ENCODE measurements around the gene SMURF1. TPM values are rescaled to one million over a fixed set of nuclear protein-coding genes. Genes with fewer than 3 reads are reported as not detected.
"Not testable (repeated sequence)": the region's sequence is repeated elsewhere in the genome, so short reads cannot be mapped to it uniquely, and the experiment has no call there.

The SMURF1 gene
- total RNA-seq, 1 donor from 2014 or later: 22.1 TPM

- no peak overlapping the region for H3K4me3 Mint-ChIP-seq
Observed at GRCh38 chr7:99061001-99061776, 82.7 kb downstream of the SMURF1 start.

GRCh38 chr7:99054781-99055180 lies 89.1 kb downstream of the SMURF1 start:
- TF ChIP-seq, protein P1, sequence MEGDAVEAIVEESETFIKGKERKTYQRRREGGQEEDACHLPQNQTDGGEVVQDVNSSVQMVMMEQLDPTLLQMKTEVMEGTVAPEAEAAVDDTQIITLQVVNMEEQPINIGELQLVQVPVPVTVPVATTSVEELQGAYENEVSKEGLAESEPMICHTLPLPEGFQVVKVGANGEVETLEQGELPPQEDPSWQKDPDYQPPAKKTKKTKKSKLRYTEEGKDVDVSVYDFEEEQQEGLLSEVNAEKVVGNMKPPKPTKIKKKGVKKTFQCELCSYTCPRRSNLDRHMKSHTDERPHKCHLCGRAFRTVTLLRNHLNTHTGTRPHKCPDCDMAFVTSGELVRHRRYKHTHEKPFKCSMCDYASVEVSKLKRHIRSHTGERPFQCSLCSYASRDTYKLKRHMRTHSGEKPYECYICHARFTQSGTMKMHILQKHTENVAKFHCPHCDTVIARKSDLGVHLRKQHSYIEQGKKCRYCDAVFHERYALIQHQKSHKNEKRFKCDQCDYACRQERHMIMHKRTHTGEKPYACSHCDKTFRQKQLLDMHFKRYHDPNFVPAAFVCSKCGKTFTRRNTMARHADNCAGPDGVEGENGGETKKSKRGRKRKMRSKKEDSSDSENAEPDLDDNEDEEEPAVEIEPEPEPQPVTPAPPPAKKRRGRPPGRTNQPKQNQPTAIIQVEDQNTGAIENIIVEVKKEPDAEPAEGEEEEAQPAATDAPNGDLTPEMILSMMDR (conservative IDR thresholded peaks at IDR 0.05): no peak
- no peak overlapping the region for H3K4me3 Mint-ChIP-seq

More at GRCh38 chr7:99061001-99061776, 82.7 kb downstream of the SMURF1 start:
- peak overlapping the region; percentile 67 for H3K27ac Mint-ChIP-seq
- TF ChIP-seq, protein P1 (conservative IDR thresholded peaks at IDR 0.05): no peak
- no peaks in the 10 kb centered on the region for H3K27me3 Mint-ChIP-seq
- no peak for DNase-seq (ENCODE audit: extremely low spot score, unreplicated experiment)
- H3K36me3 Mint-ChIP-seq: peaks cover 9% of the 10 kb centered on the region
- no peaks in the 10 kb centered on the region for H3K9me3 Mint-ChIP-seq
- no peaks in the 10 kb centered on the region for H3K4me1 Mint-ChIP-seq (ENCODE audit: unreplicated experiment)

DNA sequence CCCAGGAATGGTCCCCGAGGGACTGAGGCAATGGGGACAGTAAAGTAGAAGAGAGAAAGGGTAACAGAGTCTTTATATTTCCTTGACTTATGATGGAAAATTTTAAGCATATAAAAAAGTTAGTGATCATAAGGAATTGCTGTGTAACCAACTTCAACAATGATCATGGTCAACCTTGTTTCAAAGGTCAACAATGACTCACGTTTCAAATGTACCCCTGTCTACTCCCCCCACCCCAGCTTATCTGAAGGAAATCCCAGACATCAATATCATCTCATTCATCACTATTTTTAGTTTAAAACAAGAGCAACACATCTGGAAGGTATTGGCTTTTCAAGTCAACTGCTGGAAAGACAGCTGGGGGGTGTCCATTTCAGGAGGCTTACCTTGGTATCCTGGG lies 92.9 kb downstream of the SMURF1 start:
- Mint-ChIP-seq H3K4me3 (no peak overlapping the region), H3K9me3 (no peaks in the 10 kb centered on the region), H3K27ac (no peak overlapping the region), H3K27me3 (no peaks in the 10 kb centered on the region), H3K4me1 (ENCODE audit: unreplicated experiment) (no peaks in the 10 kb centered on the region), H3K36me3 (peaks cover 36% of the 10 kb centered on the region)
- DNase-seq (ENCODE audit: extremely low spot score, unreplicated experiment): no peak
- TF ChIP-seq, protein P1 (conservative IDR thresholded peaks at IDR 0.05): no peak

More at GRCh38 chr7:99054781-99055180, 89.1 kb downstream of the SMURF1 start:
- no peaks in the 10 kb centered on the region for H3K27me3 Mint-ChIP-seq
- no peak for DNase-seq (ENCODE audit: extremely low spot score, unreplicated experiment)
- H3K9me3 Mint-ChIP-seq: no peaks in the 10 kb centered on the region
- no peaks in the 10 kb centered on the region for H3K4me1 Mint-ChIP-seq (ENCODE audit: unreplicated experiment)
- peaks cover 28% of the 10 kb centered on the region for H3K36me3 Mint-ChIP-seq
- no peak overlapping the region for H3K27ac Mint-ChIP-seq

DNA sequence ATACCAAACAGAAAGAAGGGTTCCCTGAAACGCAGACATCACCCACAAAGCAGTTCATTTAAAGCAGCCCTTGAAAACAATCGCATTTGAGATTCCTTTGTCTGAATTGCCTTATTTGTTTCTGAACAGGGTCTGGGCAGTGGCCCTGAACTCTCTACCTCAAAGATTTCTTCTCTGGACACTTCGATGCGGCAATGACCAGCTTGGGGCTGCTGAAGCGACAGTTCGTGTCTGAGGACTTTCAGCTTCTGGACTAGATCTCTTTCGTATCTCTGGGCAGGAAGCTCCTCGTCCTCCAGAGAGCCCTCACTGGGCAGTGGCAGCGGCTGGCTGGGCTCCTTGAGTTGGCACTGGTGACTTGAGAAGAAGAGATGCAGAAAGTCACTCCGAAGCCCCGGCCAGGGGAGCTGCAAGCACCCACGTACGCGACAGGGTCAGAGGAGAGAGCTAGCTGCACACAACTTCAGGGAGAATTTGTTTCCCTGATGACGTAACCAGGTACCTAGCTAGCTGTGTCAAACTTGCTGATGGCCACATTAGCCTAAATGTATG lies 96.3 kb downstream of the SMURF1 start:
- no peaks in the 10 kb centered on the region for H3K4me1 Mint-ChIP-seq (ENCODE audit: unreplicated experiment)
- TF ChIP-seq, protein P1 (conservative IDR thresholded peaks at IDR 0.05): no peak
- no peak overlapping the region for H3K27ac Mint-ChIP-seq
- DNase-seq (ENCODE audit: extremely low spot score, unreplicated experiment): no peak
- peaks cover 42% of the 10 kb centered on the region for H3K36me3 Mint-ChIP-seq
- H3K27me3 Mint-ChIP-seq: no peaks in the 10 kb centered on the region
- H3K4me3 Mint-ChIP-seq: no peak overlapping the region
- no peaks in the 10 kb centered on the region for H3K9me3 Mint-ChIP-seq

- TF ChIP-seq, protein P1 (conservative IDR thresholded peaks at IDR 0.05): no peak
- no peaks in the 10 kb centered on the region for H3K4me1 Mint-ChIP-seq (ENCODE audit: unreplicated experiment)
- H3K4me3 Mint-ChIP-seq: no peak overlapping the region
- H3K27me3 Mint-ChIP-seq: no peaks in the 10 kb centered on the region
- DNase-seq (ENCODE audit: extremely low spot score, unreplicated experiment): no peak
- no peaks in the 10 kb centered on the region for H3K9me3 Mint-ChIP-seq
- H3K27ac Mint-ChIP-seq: no peak overlapping the region
- H3K36me3 Mint-ChIP-seq: peaks cover 39% of the 10 kb centered on the region
Observed at GRCh38 chr7:99046722-99047121, 97.2 kb downstream of the SMURF1 start.

- not testable (repeated sequence) for H3K4me1 Mint-ChIP-seq (ENCODE audit: unreplicated experiment); H3K4me3 Mint-ChIP-seq; H3K27me3 Mint-ChIP-seq; H3K27ac Mint-ChIP-seq; H3K9me3 Mint-ChIP-seq
- peak; percentile 47 for DNase-seq (ENCODE audit: extremely low spot score, unreplicated experiment)
- peaks cover 37% of the 10 kb centered on the region for H3K36me3 Mint-ChIP-seq
Observed at GRCh38 chr7:99046262-99046661, 97.6 kb downstream of the SMURF1 start.

- DNase-seq (ENCODE audit: extremely low spot score, unreplicated experiment); H3K4me3 Mint-ChIP-seq; H3K27me3 Mint-ChIP-seq; H3K4me1 Mint-ChIP-seq (ENCODE audit: unreplicated experiment); H3K9me3 Mint-ChIP-seq; H3K27ac Mint-ChIP-seq: not testable (repeated sequence)
- peaks cover 41% of the 10 kb centered on the region for H3K36me3 Mint-ChIP-seq
Observed at GRCh38 chr7:99044858-99045257, 99.0 kb downstream of the SMURF1 start.
